GM23248 (cell line): ENCODE results near the gene CTIF.

Experiments
- EZH2 ChIP-seq: fragments of 200-600 bp; sonication (generic); IDR thresholded peaks from 2 replicates; pipeline ENCODE4 v1.6.1; 2018; ENCODE audit warnings: antibody characterized with exemption, mild to moderate bottlenecking; ENCODE audit not compliant: insufficient read depth, poor library complexity, severe bottlenecking
- EZH2phosphoT487 ChIP-seq: fragments of 200-600 bp; sonication (generic); IDR thresholded peaks from 2 replicates; pipeline ENCODE4 v1.6.1; 2018; ENCODE audit warnings: antibody characterized with exemption, moderate library complexity, mild to moderate bottlenecking, low read depth; ENCODE audit not compliant: insufficient read depth

- TF ChIP-seq EZH2 (no peak), EZH2phosphoT487 (no peak)
Measured at GRCh38 chr18:48641981-48642380, 103.2 kb downstream of the CTIF start.
